Measurements from ENCODE around the gene MDN1. TPM values are rescaled to one million over a fixed set of nuclear protein-coding genes. Genes with fewer than 3 reads are reported as not detected.
"Not testable (repeated sequence)": the region's sequence is repeated elsewhere in the genome, so short reads cannot be mapped to it uniquely, and the experiment has no call there.

The MDN1 gene
- total RNA-seq, 1 donor from 2014 or later: 36.0 TPM

DNA sequence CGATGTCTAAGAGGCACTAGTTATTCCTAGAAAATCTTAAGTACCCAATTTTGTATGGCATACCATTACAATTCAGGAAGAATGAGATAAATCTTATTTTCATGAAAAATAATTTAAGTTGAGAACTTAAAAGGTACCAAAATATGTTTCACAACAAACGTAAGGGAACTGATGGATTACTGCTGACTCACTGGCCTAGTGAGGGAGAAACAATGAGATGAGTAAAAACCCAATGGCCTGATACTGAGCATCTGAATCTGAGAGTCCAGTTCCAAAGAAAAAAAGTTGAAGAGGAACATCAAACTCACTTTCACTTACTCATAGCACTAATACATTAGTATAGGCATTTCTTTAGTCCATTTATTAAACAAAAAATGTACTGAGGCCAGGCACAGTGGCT is 56.0 kb downstream of the MDN1 start:
- DNase-seq: no peak

DNA sequence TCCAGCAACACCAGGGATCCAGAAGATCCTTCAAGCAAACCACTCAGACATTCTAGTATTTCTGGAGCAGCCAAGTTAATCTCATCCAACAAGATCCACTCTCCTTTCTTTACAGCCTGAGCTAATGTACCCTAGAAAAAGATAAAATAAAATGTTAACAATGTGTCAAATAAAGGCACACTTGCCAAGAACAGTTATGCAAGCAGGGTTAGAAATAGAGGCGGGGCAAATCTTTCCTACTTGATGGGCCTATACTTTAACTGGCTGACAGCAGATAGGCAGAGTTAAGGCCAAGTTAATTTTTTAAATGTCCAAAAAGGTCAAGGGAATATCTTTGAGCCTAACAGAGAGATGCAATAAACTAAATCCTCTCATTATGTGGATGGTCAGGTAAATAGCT is 60.8 kb downstream of the MDN1 start:
- no peak for DNase-seq

DNA sequence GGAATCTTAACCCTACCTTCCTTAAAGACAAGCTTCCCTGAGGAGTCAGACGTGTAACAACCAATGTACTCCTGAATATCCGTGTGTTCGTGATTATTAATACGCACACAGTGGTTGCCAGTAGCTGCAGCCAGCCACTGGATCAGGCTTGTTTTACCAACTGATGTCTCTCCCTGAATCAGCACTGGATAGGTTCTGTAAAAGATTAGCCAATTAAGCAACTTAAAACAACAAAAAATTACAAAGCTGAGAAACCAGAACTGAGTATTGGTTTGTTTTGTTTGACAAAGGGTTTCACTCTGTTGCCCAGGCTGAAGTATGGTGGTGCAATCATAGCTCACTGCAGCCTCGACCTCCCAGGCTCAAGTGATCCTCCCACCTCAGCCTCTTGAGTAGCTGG is 69.3 kb downstream of the MDN1 start:
- no peak for DNase-seq

DNA sequence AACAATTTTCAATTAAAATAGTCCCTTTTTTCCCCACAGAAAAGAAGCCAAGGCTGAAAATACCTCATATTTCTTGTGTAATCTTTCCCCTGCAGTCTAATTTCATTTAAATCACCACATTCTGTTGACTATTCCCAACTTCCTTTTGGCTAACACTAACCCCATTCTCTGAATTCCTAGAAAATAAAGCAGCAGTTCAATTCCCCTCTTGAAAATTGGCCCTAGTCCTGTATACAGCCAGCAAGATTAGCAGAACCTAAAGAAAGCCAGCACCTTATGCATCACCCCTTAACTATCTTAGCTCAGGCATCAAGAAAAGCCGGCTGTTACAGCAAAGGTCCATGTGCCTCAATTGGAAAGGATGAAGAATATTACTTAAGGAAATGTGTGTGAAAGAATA is 69.7 kb downstream of the MDN1 start:
- no peak for DNase-seq

GRCh38 chr6:89745716-89746115 is 73.9 kb downstream of the MDN1 start:
- no peak for DNase-seq

GRCh38 chr6:89745096-89745495 is 74.5 kb downstream of the MDN1 start:
- DNase-seq: no peak

GRCh38 chr6:89736893-89737292 is 82.7 kb downstream of the MDN1 start:
- no peak for DNase-seq

DNA sequence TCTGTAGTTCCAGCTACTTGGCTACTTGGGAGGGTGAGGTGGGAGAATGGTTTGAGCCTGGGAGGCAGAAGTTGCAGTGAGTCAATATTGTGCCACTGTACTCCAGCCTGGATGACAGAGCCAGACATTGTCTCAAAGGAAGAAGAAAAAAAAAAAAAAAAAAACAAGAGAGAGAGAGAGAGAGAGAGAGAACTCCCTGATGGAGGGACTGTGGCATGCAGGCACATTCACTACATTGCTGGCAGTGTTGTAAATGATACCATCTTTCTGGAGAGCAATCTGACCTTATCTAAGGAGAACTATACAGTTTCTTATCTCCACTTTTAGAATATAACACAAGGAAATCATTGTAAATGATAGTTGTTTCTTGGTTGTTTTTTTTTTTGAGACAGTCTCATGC is 85.1 kb downstream of the MDN1 start:
- DNase-seq: no peak

GRCh38 chr6:89731924-89732567 is 87.5 kb downstream of the MDN1 start:
- no peak for DNase-seq

DNA sequence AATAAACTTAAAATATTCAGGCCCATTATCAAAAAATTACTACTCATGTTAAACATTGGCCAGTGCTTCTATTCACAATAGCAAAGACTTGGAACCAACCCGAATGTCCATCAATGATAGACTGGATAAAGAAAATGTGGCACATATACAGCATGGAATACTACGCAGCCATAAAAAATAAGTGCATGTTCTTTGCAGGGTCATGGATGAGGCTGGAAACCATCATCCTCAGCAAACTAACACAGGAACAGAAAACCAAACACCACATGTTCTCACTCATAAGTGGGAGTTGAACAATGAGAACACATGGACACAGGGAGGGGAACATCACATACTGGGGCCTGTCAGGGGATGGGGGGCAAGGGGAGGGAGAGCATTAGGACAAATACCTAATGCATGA is 88.3 kb downstream of the MDN1 start:
- not testable (repeated sequence) for DNase-seq

- no peak for DNase-seq
These were observed 89.8 kb downstream of the MDN1 start for GRCh38 chr6:89729818-89730217.

DNA sequence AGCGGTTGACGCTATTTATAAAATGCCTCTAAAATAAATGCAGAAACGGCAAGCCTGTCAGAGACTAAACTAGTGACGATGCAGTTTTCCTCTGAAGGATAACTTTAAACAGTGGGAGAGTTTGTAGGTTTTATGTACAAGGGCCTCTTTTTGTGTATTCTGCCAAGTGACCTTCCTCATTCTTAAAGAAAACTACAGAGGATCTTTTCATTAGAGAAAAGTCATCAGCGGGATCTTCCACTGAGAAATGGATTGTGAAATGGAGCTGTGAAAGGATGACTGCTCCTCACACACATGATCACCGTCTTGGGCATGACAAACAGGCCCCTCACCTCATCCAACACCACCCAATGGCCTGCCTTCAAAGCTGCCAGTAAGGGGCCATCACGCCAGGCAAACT is 92.1 kb downstream of the MDN1 start:
- DNase-seq: no peak

- DNase-seq: no peak
These were observed 94.6 kb downstream of the MDN1 start for GRCh38 chr6:89724981-89725380.

DNA sequence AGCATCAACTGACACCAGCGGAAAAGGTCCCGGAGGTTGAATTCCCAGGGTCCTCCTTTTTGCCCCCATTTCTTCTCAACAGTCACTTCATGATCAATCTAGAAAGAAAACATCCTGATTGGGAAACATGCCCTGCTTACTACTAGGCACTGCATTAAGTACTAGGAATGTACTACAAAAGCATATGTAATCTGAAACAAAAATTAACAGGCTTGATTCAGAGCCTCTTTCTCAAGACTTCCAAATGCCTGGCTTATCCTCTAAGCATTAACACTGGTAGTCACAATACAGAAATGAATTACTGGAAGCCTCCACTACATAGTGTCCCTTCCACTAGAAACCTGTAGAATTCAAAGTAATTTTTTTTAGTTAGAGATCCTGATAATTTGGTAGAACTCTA is 96.5 kb downstream of the MDN1 start:
- DNase-seq: no peak

GRCh38 chr6:89716532-89716931 is 103.1 kb downstream of the MDN1 start:
- DNase-seq: no peak

GRCh38 chr6:89711801-89712200 is 107.8 kb downstream of the MDN1 start:
- peak; percentile 11 for DNase-seq

- DNase-seq: no peak
These were observed 111.3 kb downstream of the MDN1 start for GRCh38 chr6:89708316-89708715.

DNA sequence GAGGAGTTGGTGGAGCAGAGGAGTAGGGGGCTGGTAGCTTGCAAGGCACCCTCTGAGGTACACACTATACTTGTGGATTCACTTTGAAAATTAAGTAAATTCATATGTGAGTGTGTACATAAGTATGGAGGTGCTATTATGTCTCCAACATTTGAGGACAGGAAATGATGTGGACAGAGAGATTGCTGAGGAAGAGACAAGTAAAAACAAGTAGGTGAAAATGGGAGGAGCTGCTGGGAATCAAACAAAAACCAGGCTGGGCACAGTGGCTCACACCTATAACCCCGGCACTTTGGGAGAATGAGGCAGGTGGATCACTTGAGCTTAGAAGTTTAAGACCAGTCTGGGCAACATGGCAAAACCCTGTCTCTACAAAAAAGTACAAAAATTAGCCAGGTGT is 111.8 kb downstream of the MDN1 start:
- no peak for DNase-seq

DNA sequence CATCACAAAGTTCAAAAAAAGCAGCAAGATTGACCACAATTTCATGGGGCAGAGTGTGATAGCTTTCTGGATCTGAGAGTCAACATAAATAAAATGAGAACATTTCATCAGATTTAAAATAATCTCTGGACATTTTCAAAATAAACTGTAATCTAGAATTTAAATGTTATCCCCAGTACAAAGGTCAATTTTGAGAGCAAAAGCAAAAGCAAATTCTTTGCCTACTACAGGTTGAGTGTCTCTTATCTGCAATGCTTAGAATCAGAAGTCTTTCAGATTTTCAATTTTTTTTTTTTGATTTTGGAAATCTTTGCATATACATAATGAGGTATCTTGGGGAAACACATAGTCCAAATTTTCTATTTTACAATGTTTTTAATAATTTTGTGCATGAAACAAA is 113.5 kb downstream of the MDN1 start:
- no peak for DNase-seq

GRCh38 chr6:89703292-89703691 is 116.3 kb downstream of the MDN1 start:
- no peak for DNase-seq

DNA sequence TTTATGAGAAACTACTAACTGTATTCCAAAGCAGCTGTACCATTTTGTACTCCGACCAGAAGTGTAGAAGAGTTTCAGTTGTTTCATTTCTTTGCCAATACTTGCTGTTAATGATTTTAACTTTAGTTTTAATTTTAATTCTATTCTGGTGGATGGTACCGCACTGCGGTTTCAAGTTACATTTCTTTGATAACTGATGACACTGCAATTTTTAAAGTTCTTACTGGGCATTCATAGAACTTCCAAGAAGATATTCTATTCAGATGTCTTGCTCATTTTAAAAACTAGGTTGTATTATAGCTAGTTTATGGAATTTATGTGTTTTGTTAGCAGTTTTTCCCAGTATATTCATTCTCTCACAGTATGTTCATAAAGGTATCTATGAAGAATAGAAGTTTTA is 117.2 kb downstream of the MDN1 start:
- no peak for DNase-seq

DNA sequence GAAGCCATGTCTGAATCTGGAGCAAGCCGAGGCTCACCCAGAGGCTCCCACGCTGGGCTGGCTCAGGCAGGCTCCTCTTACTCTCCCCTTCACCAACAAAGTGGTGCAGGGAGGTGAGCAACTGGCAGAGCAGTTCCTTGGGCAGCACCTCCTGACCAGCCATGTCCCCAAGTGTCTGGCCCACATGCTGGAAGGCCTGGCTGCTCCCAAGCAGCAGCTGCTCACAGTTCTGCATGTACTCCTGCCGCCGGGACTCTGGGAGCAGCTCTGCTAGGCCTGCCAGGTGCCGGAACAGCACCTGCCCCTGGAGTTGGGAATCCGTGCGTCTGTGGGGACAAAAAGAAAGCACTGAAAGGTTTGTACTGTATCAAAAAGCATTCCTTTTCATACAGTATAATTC is 123.9 kb downstream of the MDN1 start:
- no peak for DNase-seq

DNA sequence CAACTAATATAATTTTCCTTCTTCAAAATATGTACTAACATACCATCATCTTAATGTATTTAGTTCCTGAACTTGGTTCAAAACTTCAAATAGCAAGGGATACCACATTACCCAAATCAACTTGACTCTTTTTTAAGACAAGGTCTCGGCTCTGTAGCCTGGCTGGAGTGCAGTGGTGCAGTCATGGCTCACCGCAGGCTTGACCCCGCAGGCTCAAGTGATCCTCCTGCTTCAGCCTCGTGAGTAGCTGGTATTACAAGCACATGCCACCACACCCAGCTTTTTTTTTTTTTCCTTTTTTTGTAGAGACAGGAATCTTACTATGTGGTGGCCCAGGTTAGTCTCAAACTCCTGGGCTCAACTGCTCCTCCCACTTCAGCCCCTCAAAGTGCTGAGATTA is 125.2 kb downstream of the MDN1 start:
- no peak for DNase-seq

- DNase-seq: no peak
These were observed 126.4 kb downstream of the MDN1 start for GRCh38 chr6:89693207-89693606.

DNA sequence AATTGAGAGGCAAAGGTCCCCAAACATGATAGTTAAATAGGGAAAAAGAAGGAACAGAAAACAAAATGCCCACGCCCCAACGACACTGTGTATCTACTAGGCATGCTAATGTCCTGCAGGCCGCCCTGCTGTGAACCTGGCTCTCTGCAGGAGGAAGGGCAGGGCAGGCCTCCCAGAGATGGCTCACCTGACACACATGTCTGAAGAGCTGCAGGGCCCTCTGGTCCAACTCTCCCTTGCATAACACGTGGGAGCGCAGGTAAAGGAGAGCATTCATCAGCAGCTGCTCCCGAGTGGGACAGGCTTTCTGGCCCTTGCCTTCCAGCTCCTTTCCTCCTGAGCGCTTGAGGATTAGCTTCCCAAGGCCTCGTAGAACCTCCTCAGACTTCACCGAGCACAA is 127.3 kb downstream of the MDN1 start:
- DNase-seq: no peak

Measured in tongue (tissue), 2 donors.